Suprapubic skin (tissue), 3 donors: ENCODE results near the gene BAG3.

Experiments used
- CTCF ChIP-seq, 2 donors: fragments of 200-600 bp in 1 of 2; fragments of 450-650 bp in 1 of 2; sonication (generic) in 1 of 2; IDR thresholded peaks; one replicate each; pipeline ENCODE4 v1.5.1; 2016 to 2019; ENCODE audit warnings: antibody characterized with exemption in 2 of 2, mild to moderate bottlenecking in 1 of 2, moderate library complexity in 1 of 2
- POLR2A ChIP-seq, 2 donors: fragments of 450-650 bp; IDR thresholded peaks; one replicate each; pipeline ENCODE4 v1.6.1; 2017; ENCODE audit warnings: antibody characterized with exemption in 2 of 2, mild to moderate bottlenecking in 2 of 2, moderate library complexity in 2 of 2

GRCh38 chr10:119670717-119671116 lies 19.5 kb downstream of the BAG3 start:
- no peak for TF ChIP-seq CTCF (IDR thresholded peaks at IDR 0.05)
- TF ChIP-seq POLR2A (IDR thresholded peaks at IDR 0.05) = no peak
